IPS-15b (cell line): Measurements from ENCODE around the gene GLIPR1.

Source experiments
- H3K27me3 ChIP-seq: one replicate; pipeline ENCODE4 v1.6.1; 2013; ENCODE audit warnings: low read length; ENCODE audit not compliant: control insufficient read depth, insufficient read depth
- H3K36me3 ChIP-seq: one replicate; pipeline ENCODE4 v1.6.1; 2013; ENCODE audit warnings: low read length; ENCODE audit not compliant: control insufficient read depth, insufficient read depth
- H3K4me1 ChIP-seq: one replicate; pipeline ENCODE4 v1.6.1; 2013; ENCODE audit warnings: mild to moderate bottlenecking, low read length; ENCODE audit not compliant: control insufficient read depth, insufficient read depth
- H3K4me3 ChIP-seq: one replicate; pipeline ENCODE4 v1.5.1; 2013; ENCODE audit warnings: low read depth, low read length
- H3K9ac ChIP-seq: one replicate; pipeline ENCODE4 v1.6.1; 2013; ENCODE audit warnings: low read depth, mild to moderate bottlenecking, low read length
- H3K9me3 ChIP-seq: one replicate; pipeline ENCODE4 v1.6.1; 2013; ENCODE audit warnings: mild to moderate bottlenecking, low read length; ENCODE audit not compliant: control insufficient read depth, insufficient read depth

Gene GLIPR1

GRCh38 chr12:75526655-75527511, 46.3 kb downstream of the GLIPR1 start:
- Histone ChIP-seq H3K27me3 (no peaks in the 10 kb centered on the region), H3K4me3 (no peak overlapping the region), H3K9me3 (no peaks in the 10 kb centered on the region), H3K9ac (no peak overlapping the region), H3K36me3 (no peaks in the 10 kb centered on the region), H3K4me1 (no peaks in the 10 kb centered on the region)

- no peak overlapping the region for H3K4me3 ChIP-seq
- no peaks in the 10 kb centered on the region for H3K4me1 ChIP-seq
- H3K9ac ChIP-seq, result no peak overlapping the region
- no peaks in the 10 kb centered on the region for H3K9me3 ChIP-seq
- no peaks in the 10 kb centered on the region for H3K36me3 ChIP-seq
- no peaks in the 10 kb centered on the region for H3K27me3 ChIP-seq
Observed at GRCh38 chr12:75528272-75528671, 47.7 kb downstream of the GLIPR1 start.

DNA sequence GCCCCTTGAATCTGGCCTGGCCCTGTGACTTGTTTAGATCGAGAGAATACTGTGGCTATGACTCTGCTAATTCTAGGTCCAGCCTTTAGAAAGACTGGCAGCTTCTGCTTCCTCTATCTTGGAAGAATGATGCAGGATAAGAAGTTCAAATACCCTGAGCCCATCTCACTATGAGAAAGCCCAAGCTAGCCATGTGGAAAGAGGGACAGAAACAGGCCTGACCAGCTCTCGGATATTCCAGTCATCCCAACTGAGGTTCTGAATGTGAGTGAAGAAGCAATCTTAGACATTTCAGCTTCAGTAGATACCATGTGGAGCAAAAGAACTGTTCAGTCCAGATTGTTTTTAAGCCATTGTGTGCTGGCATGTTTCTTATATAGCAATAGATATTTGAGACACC, 48.1 kb downstream of the GLIPR1 start:
- H3K9me3 ChIP-seq, result no peaks in the 10 kb centered on the region
- no peak overlapping the region for H3K9ac ChIP-seq
- no peaks in the 10 kb centered on the region for H3K27me3 ChIP-seq
- no peaks in the 10 kb centered on the region for H3K36me3 ChIP-seq
- no peaks in the 10 kb centered on the region for H3K4me1 ChIP-seq
- no peak overlapping the region for H3K4me3 ChIP-seq

DNA sequence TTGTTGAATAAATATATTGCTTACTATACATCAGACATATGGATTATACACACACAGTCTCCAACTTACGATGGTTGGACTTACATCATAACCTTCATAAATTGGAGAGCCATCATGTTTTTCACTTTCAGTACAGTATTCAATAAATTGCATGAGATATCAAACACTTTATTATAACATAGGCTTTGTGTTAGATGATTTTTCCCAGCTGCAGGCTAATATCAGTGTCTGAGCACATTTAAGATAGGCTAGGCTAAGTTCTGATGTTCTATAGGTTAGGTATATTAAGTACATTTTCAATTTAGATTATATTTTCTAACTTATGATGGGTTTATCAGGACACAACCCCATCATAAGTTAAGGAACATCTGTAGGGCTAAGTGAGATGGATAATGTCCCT, 48.8 kb downstream of the GLIPR1 start:
- Histone ChIP-seq H3K4me3 (no peak overlapping the region), H3K27me3 (no peaks in the 10 kb centered on the region), H3K36me3 (no peaks in the 10 kb centered on the region), H3K9me3 (no peaks in the 10 kb centered on the region), H3K9ac (no peak overlapping the region), H3K4me1 (no peaks in the 10 kb centered on the region)

DNA sequence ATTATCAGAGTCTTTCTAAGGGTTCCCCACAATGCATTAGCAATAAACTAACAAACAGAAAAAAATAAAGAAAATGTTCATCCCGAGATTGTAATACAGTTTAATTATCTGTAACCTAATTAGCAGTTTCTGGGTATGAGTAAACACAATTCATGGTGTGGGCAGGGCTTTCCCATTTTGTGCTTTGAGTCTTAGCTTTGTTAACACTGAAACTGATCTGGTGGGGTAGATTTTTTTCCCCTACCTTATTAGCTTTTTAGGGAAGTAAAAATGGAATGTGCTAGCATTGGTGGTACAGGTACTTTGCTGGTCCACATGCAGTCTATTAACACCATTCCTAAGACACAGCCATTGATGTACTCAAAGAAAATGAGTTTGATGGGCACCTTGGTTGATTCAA, 49.3 kb downstream of the GLIPR1 start:
- H3K27me3 ChIP-seq, result no peaks in the 10 kb centered on the region
- no peak overlapping the region for H3K4me3 ChIP-seq
- H3K36me3 ChIP-seq, result no peaks in the 10 kb centered on the region
- no peak overlapping the region for H3K9ac ChIP-seq
- no peaks in the 10 kb centered on the region for H3K9me3 ChIP-seq
- H3K4me1 ChIP-seq, result no peaks in the 10 kb centered on the region

DNA sequence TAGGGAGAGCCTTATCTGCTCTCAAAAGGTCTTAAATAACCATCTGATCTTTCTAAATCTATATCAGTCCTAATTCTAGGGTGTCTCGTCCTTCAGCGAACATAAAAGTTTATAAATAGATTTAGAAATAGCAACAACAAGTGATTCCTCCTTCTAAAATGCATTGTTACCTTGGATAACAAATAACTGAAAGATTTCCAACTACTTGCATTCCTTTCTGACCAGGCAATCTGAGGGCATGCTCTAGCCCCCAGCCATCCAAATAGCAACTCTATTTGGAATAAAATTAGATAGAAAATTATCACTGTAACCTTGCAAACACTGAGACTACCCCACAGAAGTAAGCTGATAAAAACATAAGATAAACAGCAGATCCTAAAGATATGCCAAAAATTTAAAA, 52.7 kb downstream of the GLIPR1 start:
- Histone ChIP-seq H3K36me3 (no peaks in the 10 kb centered on the region), H3K27me3 (no peaks in the 10 kb centered on the region), H3K9ac (no peak overlapping the region), H3K9me3 (no peaks in the 10 kb centered on the region), H3K4me3 (no peak overlapping the region), H3K4me1 (no peaks in the 10 kb centered on the region)

- Histone ChIP-seq H3K4me3 (no peak overlapping the region), H3K27me3 (no peaks in the 10 kb centered on the region), H3K9ac (no peak overlapping the region), H3K9me3 (no peaks in the 10 kb centered on the region), H3K4me1 (no peaks in the 10 kb centered on the region), H3K36me3 (no peaks in the 10 kb centered on the region)
Observed at GRCh38 chr12:75539889-75540288, 59.3 kb downstream of the GLIPR1 start.

DNA sequence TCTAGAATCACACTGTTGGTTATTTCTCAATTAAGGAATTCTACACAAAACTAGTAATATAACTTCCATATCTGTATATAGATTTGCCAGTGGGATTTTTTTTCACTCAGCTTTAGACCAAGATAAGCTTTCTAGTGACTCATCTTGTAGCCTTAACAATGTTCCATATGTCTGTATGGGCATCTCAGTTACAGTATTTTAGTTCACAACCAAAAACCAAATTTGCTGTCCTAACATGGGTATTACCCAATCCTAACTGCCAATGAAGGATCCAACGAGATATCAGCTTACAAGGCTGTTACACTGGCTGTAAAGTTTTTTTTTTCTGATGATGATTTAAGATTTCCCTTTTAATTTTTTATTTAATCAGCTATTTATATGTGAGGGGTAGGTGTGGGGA, 62.4 kb downstream of the GLIPR1 start:
- H3K4me3 ChIP-seq, result no peak overlapping the region
- no peaks in the 10 kb centered on the region for H3K27me3 ChIP-seq
- no peaks in the 10 kb centered on the region for H3K9me3 ChIP-seq
- H3K36me3 ChIP-seq, result no peaks in the 10 kb centered on the region
- no peaks in the 10 kb centered on the region for H3K4me1 ChIP-seq
- no peak overlapping the region for H3K9ac ChIP-seq

DNA sequence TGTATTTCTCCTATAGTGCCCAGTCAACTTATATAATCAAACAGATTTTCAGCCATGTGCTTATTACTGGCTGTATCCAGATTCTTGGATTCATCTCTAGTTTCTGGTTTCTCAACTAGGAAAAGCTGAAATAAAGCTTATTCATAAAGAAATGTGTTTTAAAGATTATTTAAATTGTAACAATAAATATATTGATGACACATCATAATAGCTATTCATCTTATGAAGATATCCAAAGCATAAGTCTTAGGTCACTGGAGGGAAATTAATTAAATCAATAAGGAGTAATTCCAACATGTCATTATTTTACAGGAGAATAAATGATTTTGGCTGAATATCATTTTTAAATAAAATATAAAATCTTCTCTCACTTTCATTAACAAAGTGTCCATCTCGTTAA, 63.0 kb downstream of the GLIPR1 start:
- Histone ChIP-seq H3K9ac (no peak overlapping the region), H3K4me3 (no peak overlapping the region), H3K4me1 (no peaks in the 10 kb centered on the region), H3K36me3 (no peaks in the 10 kb centered on the region), H3K9me3 (no peaks in the 10 kb centered on the region), H3K27me3 (no peaks in the 10 kb centered on the region)

DNA sequence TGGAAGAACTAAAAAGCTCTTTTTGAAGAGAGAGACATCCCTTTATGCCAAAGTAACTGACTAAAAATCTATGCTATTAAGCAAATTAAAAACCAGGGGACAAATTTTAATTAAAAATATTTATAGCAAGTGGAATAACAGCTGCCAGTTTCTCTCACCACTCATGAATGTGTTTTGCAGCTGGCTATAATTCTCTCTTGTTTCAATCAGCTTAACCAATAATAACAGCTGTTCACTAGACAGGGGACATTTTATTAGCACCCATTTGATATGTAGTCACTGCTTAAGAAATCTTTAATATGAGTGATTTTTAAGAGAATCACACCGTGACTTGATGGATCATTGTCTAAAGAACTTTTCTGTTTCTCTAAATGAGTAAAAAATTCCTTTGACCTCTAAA, 65.1 kb downstream of the GLIPR1 start:
- H3K36me3 ChIP-seq, result no peaks in the 10 kb centered on the region
- no peaks in the 10 kb centered on the region for H3K4me1 ChIP-seq
- H3K9ac ChIP-seq, result no peak overlapping the region
- no peaks in the 10 kb centered on the region for H3K9me3 ChIP-seq
- no peaks in the 10 kb centered on the region for H3K27me3 ChIP-seq
- no peak overlapping the region for H3K4me3 ChIP-seq

GRCh38 chr12:75548879-75549278, 68.3 kb downstream of the GLIPR1 start:
- no peaks in the 10 kb centered on the region for H3K9me3 ChIP-seq
- no peaks in the 10 kb centered on the region for H3K27me3 ChIP-seq
- peaks cover 4% of the 10 kb centered on the region for H3K4me1 ChIP-seq
- H3K4me3 ChIP-seq, result no peak overlapping the region
- no peak overlapping the region for H3K9ac ChIP-seq
- no peaks in the 10 kb centered on the region for H3K36me3 ChIP-seq

DNA sequence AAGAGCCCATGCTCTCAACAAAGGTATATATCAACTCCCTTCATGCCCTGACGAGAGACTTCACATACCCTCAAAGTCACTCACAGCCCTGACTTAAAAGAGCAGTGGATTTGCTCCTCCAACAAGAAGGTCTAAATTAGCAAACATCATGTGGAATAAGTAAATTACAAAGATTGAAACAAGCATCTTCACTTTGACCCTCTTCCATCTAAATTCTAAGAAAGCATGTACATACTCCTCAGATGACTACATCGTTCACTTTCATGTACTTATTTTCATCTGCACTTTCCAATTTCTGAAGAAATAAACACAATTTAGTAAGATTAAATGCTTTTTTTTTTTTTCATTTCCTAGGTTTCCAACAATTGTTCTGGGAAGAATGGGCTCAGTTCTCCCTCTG, 69.4 kb downstream of the GLIPR1 start:
- H3K4me3 ChIP-seq, result no peak overlapping the region
- no peaks in the 10 kb centered on the region for H3K9me3 ChIP-seq
- H3K4me1 ChIP-seq, result peaks cover 4% of the 10 kb centered on the region
- no peaks in the 10 kb centered on the region for H3K27me3 ChIP-seq
- no peaks in the 10 kb centered on the region for H3K36me3 ChIP-seq
- H3K9ac ChIP-seq, result no peak overlapping the region
